ENCODE measurements around the gene SPON1.
"Not testable (repeated sequence)": the region's sequence is repeated elsewhere in the genome, so short reads cannot be mapped to it uniquely, and the experiment has no call there.

SPON1 gene

GRCh38 chr11:13962562-13963168 is at the start of gene SPON1:
Gene SPON1, plus strand, starts transcription at chr11:13962723. Its CDS starts 182 bp downstream, at chr11:13962905.
- no peak for DNase-seq (ENCODE audit: low read depth, low spot score)

DNA sequence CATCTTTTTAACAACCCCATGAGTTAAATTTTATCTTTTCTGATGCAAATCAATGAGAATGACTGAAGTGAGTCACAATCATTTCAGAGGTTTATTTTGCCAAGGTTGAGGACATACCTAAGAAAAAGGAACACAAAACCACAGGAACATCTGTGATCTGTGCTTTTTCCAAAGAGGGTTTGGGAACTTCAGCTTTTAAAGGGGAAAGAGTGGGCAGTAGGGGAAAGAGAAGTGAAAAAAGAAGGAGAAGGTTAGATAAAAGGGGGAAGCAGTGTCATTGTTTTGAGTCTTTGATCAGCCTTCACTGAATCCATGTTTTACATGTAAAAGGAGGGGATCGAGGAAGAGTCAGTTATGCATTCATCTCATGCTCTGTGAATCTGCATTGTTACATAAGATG is 45.3 kb upstream of the SPON1 start:
- no peak for DNase-seq (ENCODE audit: low read depth, low spot score)

DNA sequence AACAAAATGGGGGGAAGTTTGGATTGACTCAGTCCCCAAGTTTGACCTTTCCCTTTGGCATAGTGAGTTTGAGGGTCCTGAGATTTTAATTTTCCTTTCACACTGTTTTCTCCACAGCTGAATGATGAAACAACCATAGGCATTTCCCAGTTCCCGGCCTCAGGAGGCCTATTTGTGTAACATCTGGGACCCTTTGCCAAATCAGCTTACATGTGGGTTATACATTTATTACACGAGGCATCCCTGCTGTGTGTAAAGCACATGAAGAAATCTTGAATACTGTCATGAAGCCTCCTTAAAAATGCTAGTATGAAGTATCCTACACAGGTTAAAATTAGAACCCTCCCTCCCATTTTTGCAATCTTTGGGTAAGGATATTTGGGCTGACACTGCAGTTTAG is 44.6 kb upstream of the SPON1 start:
- no peak for DNase-seq (ENCODE audit: low read depth, low spot score)

DNA sequence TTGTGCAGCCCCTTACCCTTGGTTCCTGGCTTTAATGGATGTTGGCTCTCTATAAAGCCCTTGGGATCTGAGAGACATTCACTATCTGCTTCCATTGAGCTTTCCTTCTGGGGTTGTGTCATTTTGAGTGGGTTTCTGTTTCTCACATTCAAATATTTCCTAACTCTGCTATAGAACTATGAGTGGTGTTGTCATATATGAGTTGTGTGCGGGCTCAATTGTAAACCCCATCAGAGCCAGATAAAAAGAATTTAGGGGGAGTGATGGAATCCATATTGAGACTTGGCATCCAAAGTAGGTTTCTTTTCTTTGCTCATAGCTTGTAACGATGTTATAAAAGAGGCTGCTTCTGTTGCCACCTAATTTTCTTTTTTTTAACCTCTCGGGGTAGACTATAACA is 41.8 kb upstream of the SPON1 start:
- DNase-seq (ENCODE audit: low read depth, low spot score): no peak

GRCh38 chr11:13921545-13921944 is 41.0 kb upstream of the SPON1 start:
- DNase-seq (ENCODE audit: low read depth, low spot score): no peak

DNA sequence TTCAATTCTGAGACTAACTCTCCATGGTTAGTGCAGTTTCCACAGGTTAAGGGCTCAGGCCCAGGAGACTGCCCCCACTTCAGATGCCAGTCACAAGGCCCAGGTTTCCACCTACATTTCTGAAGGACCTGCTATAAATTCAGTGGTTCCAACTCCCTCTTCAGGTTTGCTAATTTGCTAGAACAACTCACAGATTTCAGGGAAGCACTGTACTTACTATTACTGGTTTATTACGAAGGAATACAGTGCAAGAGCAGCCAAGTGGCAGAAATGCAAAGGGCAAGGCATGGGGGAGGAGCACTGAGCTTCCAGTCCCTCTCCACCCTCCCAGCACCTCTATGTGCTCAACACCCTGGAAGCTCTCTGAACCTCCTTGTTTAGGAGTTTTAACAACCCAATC is 39.3 kb upstream of the SPON1 start:
- no peak for DNase-seq (ENCODE audit: low read depth, low spot score)

GRCh38 chr11:13923716-13924650 is 38.5 kb upstream of the SPON1 start:
- no peak for DNase-seq (ENCODE audit: low read depth, low spot score)

- DNase-seq (ENCODE audit: low read depth, low spot score): no peak
Observed at GRCh38 chr11:13924801-13925327, 37.7 kb upstream of the SPON1 start.

GRCh38 chr11:13926366-13926765 is 36.2 kb upstream of the SPON1 start:
- DNase-seq (ENCODE audit: low read depth, low spot score): not testable (repeated sequence)

- DNase-seq (ENCODE audit: low read depth, low spot score): no peak
Observed at GRCh38 chr11:13926981-13927380, 35.5 kb upstream of the SPON1 start.

- no peak for DNase-seq (ENCODE audit: low read depth, low spot score)
Observed at GRCh38 chr11:13927481-13927880, 35.0 kb upstream of the SPON1 start.

GRCh38 chr11:13928566-13929251 is 33.8 kb upstream of the SPON1 start:
- DNase-seq (ENCODE audit: low read depth, low spot score): peak; percentile 9

DNA sequence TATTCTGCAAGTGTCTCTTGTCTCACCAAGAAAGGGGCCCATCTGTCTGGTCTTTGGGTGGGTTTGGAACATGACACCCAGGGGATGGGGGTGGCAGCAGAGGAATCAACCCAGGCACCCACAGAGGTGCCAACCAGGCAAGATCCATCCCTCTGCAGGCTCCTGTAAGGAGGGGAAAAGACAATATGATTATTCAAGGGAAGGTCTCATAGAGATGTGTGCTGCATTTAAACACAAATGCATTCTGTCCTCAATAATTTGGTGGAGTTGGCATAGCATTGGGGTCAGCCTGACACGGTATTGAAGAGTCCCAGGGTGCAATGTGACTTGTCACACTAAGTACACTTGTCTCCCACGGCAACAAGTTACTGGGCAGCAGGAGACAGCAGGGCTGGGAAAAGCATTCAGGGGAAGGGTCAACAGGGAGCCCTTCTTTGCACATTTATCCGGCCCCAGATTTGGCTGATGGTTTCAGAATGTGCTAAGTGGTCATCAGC is 33.1 kb upstream of the SPON1 start:
- no peak for DNase-seq (ENCODE audit: low read depth, low spot score)

- DNase-seq (ENCODE audit: low read depth, low spot score): no peak
Observed at GRCh38 chr11:13931356-13931755, 31.2 kb upstream of the SPON1 start.

GRCh38 chr11:13937154-13937553 is 25.4 kb upstream of the SPON1 start:
- DNase-seq (ENCODE audit: low read depth, low spot score): not testable (repeated sequence)

DNA sequence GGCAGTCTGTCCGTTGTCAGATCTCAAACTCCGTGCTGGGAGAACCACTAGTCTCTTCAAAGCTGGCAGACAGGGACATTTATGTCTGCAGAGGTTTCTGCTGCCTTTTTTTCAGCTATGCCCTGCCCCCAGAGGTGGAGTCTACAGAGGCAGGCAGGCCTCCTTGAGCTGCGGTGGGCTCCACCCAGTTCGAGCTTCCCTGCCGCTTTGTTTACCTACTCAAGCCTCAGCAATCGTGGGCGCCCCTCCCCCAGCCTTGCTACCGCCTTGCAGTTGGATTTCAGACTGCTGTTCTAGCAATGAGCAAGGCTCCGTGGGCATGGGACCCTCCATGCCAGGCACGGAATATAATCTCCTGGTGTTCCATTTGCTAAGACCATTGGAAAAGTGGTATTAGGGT is 23.7 kb upstream of the SPON1 start:
- DNase-seq (ENCODE audit: low read depth, low spot score): not testable (repeated sequence)

- DNase-seq (ENCODE audit: low read depth, low spot score): no peak
Observed at GRCh38 chr11:13939961-13940906, 22.3 kb upstream of the SPON1 start.

DNA sequence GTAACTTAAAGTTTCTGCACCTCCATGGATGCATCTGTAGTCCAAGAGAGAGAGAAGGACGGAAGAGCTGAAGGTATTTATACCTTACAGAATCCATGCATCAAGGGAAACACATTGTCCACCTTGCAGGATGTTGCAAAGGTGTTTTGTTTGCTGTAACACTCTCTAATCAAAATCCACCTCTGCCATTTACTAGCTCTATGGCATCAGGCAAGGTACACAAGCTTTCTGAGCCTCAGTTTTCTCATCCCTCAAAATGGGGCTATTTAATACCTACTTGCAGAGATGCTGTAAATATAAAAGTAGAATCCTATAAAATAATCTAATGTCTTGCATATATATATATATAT is 21.6 kb upstream of the SPON1 start:
- DNase-seq (ENCODE audit: low read depth, low spot score): no peak

- no peak for DNase-seq (ENCODE audit: low read depth, low spot score)
Observed at GRCh38 chr11:13941775-13942174, 20.7 kb upstream of the SPON1 start.

DNA sequence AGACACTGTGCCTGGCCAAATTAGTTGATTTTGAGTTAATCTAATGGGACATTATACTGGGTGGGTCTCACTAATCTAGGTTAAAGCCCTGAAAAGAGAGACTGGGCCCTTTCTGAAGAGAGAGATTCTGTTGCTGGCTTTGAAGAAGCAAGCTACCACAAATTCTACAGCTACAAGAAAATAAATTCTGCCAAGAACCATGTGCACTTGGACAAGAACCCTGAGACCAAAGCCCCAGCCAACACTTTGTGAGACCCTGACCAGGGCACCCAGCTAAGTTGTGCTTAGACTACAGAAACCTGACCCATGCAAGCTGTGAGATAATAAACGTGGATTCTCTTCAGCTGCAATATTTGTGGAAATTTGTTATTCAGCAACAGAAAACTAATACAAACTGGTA is 20.1 kb upstream of the SPON1 start:
- no peak for DNase-seq (ENCODE audit: low read depth, low spot score)

GRCh38 chr11:13942971-13943381 is 19.5 kb upstream of the SPON1 start:
- DNase-seq (ENCODE audit: low read depth, low spot score): peak; percentile 13

All from smooth muscle cell of the brain vasculature (primary cell).